Fibroblast of pulmonary artery (primary cell): ENCODE results near the gene SPINDOC.
A peak's percentile ranks its signal among the peaks of the same experiment; 100 is the strongest.

Experiments
- DNase-seq: peaks from one replicate; pipeline ENCODE4 v3.0.0-alpha.2; 2010; ENCODE audit warnings: low read depth
- H3K4me3 ChIP-seq: replicated peaks from 2 replicates; pipeline ENCODE4 v1.5.1; 2011; ENCODE audit warnings: low read depth, mild to moderate bottlenecking, control low read depth, low read length, moderate library complexity
- CTCF ChIP-seq: IDR thresholded peaks from 2 replicates; pipeline ENCODE4 v1.5.1; 2011; ENCODE audit warnings: mild to moderate bottlenecking, control low read depth, low read length, inconsistent platforms; ENCODE audit errors: missing control alignments

SPINDOC gene

GRCh38 chr11:63821411-63821810, 8.2 kb downstream of the SPINDOC start:
- no peak overlapping the region for H3K4me3 ChIP-seq
- TF ChIP-seq CTCF = no peak
- DNase-seq = no peak

- no peak for DNase-seq
- TF ChIP-seq CTCF = no peak
- H3K4me3 ChIP-seq = no peak overlapping the region
These were observed 13.4 kb downstream of the SPINDOC start for GRCh38 chr11:63826471-63827190.

- peak; percentile 51 for DNase-seq
- TF ChIP-seq CTCF = peak; percentile 36
- H3K4me3 ChIP-seq = no peak overlapping the region
These were observed 16.7 kb downstream of the SPINDOC start for GRCh38 chr11:63829823-63830489.

DNA sequence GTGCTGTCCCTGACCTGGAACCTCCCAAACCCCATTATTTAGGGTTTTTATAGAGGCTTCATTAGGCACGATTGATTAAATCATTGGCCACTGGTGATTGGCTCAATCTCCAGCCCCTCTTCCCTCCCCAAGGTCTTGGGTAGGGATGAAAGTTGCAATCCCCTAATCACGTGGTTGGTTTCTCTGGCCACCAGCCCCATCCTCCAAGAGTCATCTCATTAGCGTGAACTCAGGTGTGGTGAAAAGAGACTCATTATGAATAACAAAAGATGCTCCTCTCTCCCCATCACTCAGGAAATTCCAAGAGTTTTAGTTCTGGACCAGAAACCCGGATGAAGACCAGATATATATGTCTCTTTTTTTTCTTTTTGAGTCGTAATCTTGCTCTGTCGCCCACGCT, 18.1 kb downstream of the SPINDOC start:
- DNase-seq = no peak
- no peak for TF ChIP-seq CTCF
- H3K4me3 ChIP-seq = no peak overlapping the region

DNA sequence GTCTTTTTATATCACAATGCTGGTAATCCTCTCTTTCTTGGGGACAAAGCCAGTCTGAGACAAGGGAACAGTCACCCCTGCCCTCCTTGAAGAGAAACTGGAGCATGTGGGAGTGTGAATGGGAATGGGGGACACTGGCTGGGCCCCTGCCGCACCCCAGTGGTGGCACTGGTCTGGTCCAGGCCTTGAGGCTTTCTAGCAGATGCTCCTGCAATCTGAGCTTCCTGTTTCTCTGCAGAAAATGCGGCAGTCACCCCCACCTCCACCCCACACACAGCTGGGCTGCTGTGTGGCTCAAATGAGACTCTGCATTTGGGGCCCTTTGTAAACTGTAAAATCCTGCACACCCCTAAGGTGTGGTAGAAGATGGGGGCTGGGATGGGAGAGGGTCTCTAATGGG, 19.1 kb downstream of the SPINDOC start:
- no peak overlapping the region for H3K4me3 ChIP-seq
- TF ChIP-seq CTCF = no peak
- no peak for DNase-seq

DNA sequence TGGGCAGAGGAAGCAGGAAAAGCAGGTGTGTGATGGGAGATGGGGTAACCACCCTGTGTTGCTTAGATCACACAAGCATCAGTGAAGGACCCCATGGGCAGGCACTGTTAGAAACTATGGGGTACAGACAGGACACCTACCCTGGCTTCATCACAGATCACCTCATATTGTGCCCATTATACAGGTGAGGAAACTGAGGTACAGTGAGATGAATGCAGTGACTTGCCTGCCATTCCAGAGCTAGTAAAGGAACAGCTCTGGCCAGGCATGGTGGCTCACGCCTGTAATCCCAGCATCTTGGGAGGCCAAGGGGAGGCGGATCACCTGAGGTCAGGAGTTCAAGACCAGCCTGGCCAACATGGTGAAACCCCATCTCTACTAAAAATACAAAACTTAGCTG, 19.8 kb downstream of the SPINDOC start:
- H3K4me3 ChIP-seq = no peak overlapping the region
- TF ChIP-seq CTCF = no peak
- no peak for DNase-seq

GRCh38 chr11:63834535-63835157, 21.4 kb downstream of the SPINDOC start:
- H3K4me3 ChIP-seq = no peak overlapping the region
- DNase-seq = no peak
- TF ChIP-seq CTCF = no peak
